Measurements from ENCODE around the gene CUL3.
"Not testable (repeated sequence)": the region's sequence is repeated elsewhere in the genome, so short reads cannot be mapped to it uniquely, and the experiment has no call there.

- TF ChIP-seq POLR2AphosphoS5 (IDR thresholded peaks at IDR 0.05; ENCODE audit: low read length); LARP7 (IDR thresholded peaks at IDR 0.05); BCLAF1 (IDR thresholded peaks at IDR 0.05); POU2F2 (IDR thresholded peaks at IDR 0.05; ENCODE audit: borderline replicate concordance, low read depth, low read length); HCFC1 (IDR thresholded peaks at IDR 0.05; ENCODE audit: low read length); REST (IDR thresholded peaks at IDR 0.05; ENCODE audit: low read depth, low read length); TARDBP (IDR thresholded peaks at IDR 0.05; ENCODE audit: borderline replicate concordance); ESRRA (IDR thresholded peaks at IDR 0.05; ENCODE audit: low read length): not testable (repeated sequence)
- TF ChIP-seq, protein P1, sequence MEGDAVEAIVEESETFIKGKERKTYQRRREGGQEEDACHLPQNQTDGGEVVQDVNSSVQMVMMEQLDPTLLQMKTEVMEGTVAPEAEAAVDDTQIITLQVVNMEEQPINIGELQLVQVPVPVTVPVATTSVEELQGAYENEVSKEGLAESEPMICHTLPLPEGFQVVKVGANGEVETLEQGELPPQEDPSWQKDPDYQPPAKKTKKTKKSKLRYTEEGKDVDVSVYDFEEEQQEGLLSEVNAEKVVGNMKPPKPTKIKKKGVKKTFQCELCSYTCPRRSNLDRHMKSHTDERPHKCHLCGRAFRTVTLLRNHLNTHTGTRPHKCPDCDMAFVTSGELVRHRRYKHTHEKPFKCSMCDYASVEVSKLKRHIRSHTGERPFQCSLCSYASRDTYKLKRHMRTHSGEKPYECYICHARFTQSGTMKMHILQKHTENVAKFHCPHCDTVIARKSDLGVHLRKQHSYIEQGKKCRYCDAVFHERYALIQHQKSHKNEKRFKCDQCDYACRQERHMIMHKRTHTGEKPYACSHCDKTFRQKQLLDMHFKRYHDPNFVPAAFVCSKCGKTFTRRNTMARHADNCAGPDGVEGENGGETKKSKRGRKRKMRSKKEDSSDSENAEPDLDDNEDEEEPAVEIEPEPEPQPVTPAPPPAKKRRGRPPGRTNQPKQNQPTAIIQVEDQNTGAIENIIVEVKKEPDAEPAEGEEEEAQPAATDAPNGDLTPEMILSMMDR (IDR thresholded peaks at IDR 0.05 in 2 of 3, conservative IDR thresholded peaks at IDR 0.05 in 1 of 3; ENCODE audit: control insufficient read depth in 2 of 3, extremely low read depth in 1 of 3, insufficient read depth in 1 of 3, low read depth in 3 of 3, low read length in 3 of 3): not testable (repeated sequence)
These were observed 62.7 kb downstream of the CUL3 start for GRCh38 chr2:224522483-224522882.

All from GM12878 (cell line).